WTC11 (cell line): Measurements from ENCODE around the gene SLC26A2. TPM values are rescaled to one million over a fixed set of nuclear protein-coding genes. Genes with fewer than 3 reads are reported as not detected.

Source experiments
- ATAC-seq: fragments of 200-7000 bp; cut with Tn5 transposase; 2 replicates; pipeline ENCODE4 v1.10.0; 2021; ENCODE audit warnings: mild to moderate bottlenecking, moderate library complexity
- CTCF ChIA-PET: fragments of 300-600 bp; sonication (Branson Sonifier 250); formaldehyde crosslinking; loops from one replicate; lab custom pipeline; 2021; ENCODE audit warnings: antibody characterized with exemption; lab: Charles Lee
- POLR2A ChIA-PET: fragments of 350-600 bp; sonication (Branson Sonifier 250); formaldehyde crosslinking; loops from one replicate; lab custom pipeline; 2021; ENCODE audit warnings: antibody characterized with exemption; lab: Charles Lee
- DNase-seq: peaks from one replicate; pipeline ENCODE4 v3.0.0; 2021; ENCODE audit warnings: low spot score
- H3K27ac Mint-ChIP-seq: 2 replicates; pipeline ENCODE4 v1.8.0; 2021; ENCODE audit warnings: mixed read lengths
- H3K27me3 Mint-ChIP-seq: 2 replicates; pipeline ENCODE4 v1.8.0; 2021; ENCODE audit warnings: low read depth, mild to moderate bottlenecking, moderate library complexity, mixed read lengths
- H3K36me3 Mint-ChIP-seq: 2 replicates; pipeline ENCODE4 v1.8.0; 2021; ENCODE audit warnings: mixed read lengths
- H3K4me1 Mint-ChIP-seq: 2 replicates; pipeline ENCODE4 v1.8.0; 2022; ENCODE audit warnings: mixed read lengths
- H3K4me3 Mint-ChIP-seq: 2 replicates; pipeline ENCODE4 v1.8.0; 2021; ENCODE audit warnings: mild to moderate bottlenecking, moderate library complexity, mixed read lengths
- H3K9me3 Mint-ChIP-seq: 2 replicates; pipeline ENCODE4 v1.8.0; 2021; ENCODE audit warnings: mixed read lengths
- AFF4 ChIP-seq: sonication (generic); formaldehyde crosslinking; IDR thresholded peaks from 2 replicates; pipeline ENCODE4 v1.8.1; 2023; ENCODE audit warnings: mild to moderate bottlenecking, missing genetic modification reagents, borderline replicate concordance
- CREB1 ChIP-seq: sonication (generic); formaldehyde crosslinking; IDR thresholded peaks from 2 replicates; pipeline ENCODE4 v1.8.0; 2023; ENCODE audit warnings: mild to moderate bottlenecking, missing genetic modification reagents
- E2F1 ChIP-seq: sonication (generic); formaldehyde crosslinking; IDR thresholded peaks from 2 replicates; pipeline ENCODE4 v1.8.0; 2022; ENCODE audit warnings: mild to moderate bottlenecking, missing genetic modification reagents
- E2F4 ChIP-seq: sonication (generic); formaldehyde crosslinking; IDR thresholded peaks from 2 replicates; pipeline ENCODE4 v1.8.1; 2022; ENCODE audit warnings: low read depth, mild to moderate bottlenecking, moderate library complexity, missing genetic modification reagents, borderline replicate concordance
- ESRRA ChIP-seq: sonication (generic); formaldehyde crosslinking; IDR thresholded peaks from 2 replicates; pipeline ENCODE4 v1.8.1; 2022; ENCODE audit warnings: mild to moderate bottlenecking, missing genetic modification reagents, borderline replicate concordance
- MYBL2 ChIP-seq: sonication (generic); formaldehyde crosslinking; IDR thresholded peaks from 2 replicates; pipeline ENCODE4 v1.8.1; 2023; ENCODE audit warnings: mild to moderate bottlenecking, moderate library complexity, missing genetic modification reagents
- NFATC4 ChIP-seq: fragments of 250-450 bp; sonication (Bioruptor Pico); IDR thresholded peaks from 2 replicates; pipeline ENCODE4 v1.9.0; 2021; ENCODE audit warnings: mild to moderate bottlenecking
- NFE2L1 ChIP-seq: sonication (generic); formaldehyde crosslinking; IDR thresholded peaks from 2 replicates; pipeline ENCODE4 v1.8.1; 2023; ENCODE audit warnings: missing genetic modification reagents
- TEAD1 ChIP-seq: sonication (generic); formaldehyde crosslinking; IDR thresholded peaks from 2 replicates; pipeline ENCODE4 v1.8.0; 2022; ENCODE audit warnings: mild to moderate bottlenecking, missing genetic modification reagents
- ZNF219 ChIP-seq: sonication (generic); formaldehyde crosslinking; IDR thresholded peaks from 2 replicates; pipeline ENCODE4 v1.8.0; 2023; ENCODE audit warnings: missing genetic modification reagents, mild to moderate bottlenecking, borderline replicate concordance
- total RNA-seq: library from RNA; stranded (reverse); gene quantifications from 3 replicates; pipeline ENCODE4 v1.2.3, GENCODE V29; 2021
- TF ChIP-seq, protein P1 (sequence below): sonication (generic); formaldehyde crosslinking; IDR thresholded peaks from 2 replicates; pipeline ENCODE4 v1.8.1; 2023; ENCODE audit warnings: mild to moderate bottlenecking, moderate library complexity, missing genetic modification reagents
- TF ChIP-seq, protein P2 (sequence below): sonication (generic); formaldehyde crosslinking; IDR thresholded peaks from 2 replicates; pipeline ENCODE4 v1.8.1; 2023; ENCODE audit warnings: mild to moderate bottlenecking, missing genetic modification reagents, moderate library complexity
- TF ChIP-seq, protein P3 (sequence below): sonication (generic); formaldehyde crosslinking; IDR thresholded peaks from 2 replicates; pipeline ENCODE4 v1.8.1; 2022; ENCODE audit warnings: mild to moderate bottlenecking, missing genetic modification reagents, moderate library complexity, borderline replicate concordance
- TF ChIP-seq, protein P4 (sequence below): sonication (generic); formaldehyde crosslinking; IDR thresholded peaks from 2 replicates; pipeline ENCODE4 v1.8.0; 2022; ENCODE audit warnings: mild to moderate bottlenecking, missing genetic modification reagents
- TF ChIP-seq, protein P5 (sequence below): sonication (generic); formaldehyde crosslinking; IDR thresholded peaks from 2 replicates; pipeline ENCODE4 v1.8.1; 2022; ENCODE audit warnings: missing genetic modification reagents, borderline replicate concordance
- TF ChIP-seq, protein P6 (sequence below): sonication (generic); formaldehyde crosslinking; IDR thresholded peaks from 2 replicates; pipeline ENCODE4 v1.8.0; 2023; ENCODE audit warnings: missing genetic modification reagents, mild to moderate bottlenecking, borderline replicate concordance

The SLC26A2 gene
- total RNA-seq, 1 experiment from 2014 or later = 11.1 TPM

- TF ChIP-seq AFF4 (CRISPR knock-in tag) (no peak), E2F1 (CRISPR knock-in tag) (no peak), E2F4 (CRISPR knock-in tag) (no peak), NFATC4 (no peak), MYBL2 (CRISPR knock-in tag) (no peak)
- TF ChIP-seq, protein P1, sequence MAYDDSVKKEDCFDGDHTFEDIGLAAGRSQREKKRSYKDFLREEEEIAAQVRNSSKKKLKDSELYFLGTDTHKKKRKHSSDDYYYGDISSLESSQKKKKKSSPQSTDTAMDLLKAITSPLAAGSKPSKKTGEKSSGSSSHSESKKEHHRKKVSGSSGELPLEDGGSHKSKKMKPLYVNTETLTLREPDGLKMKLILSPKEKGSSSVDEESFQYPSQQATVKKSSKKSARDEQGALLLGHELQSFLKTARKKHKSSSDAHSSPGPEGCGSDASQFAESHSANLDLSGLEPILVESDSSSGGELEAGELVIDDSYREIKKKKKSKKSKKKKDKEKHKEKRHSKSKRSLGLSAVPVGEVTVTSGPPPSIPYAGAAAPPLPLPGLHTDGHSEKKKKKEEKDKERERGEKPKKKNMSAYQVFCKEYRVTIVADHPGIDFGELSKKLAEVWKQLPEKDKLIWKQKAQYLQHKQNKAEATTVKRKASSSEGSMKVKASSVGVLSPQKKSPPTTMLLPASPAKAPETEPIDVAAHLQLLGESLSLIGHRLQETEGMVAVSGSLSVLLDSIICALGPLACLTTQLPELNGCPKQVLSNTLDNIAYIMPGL (CRISPR knock-in tag) = no peak
- TF ChIP-seq, protein P2, sequence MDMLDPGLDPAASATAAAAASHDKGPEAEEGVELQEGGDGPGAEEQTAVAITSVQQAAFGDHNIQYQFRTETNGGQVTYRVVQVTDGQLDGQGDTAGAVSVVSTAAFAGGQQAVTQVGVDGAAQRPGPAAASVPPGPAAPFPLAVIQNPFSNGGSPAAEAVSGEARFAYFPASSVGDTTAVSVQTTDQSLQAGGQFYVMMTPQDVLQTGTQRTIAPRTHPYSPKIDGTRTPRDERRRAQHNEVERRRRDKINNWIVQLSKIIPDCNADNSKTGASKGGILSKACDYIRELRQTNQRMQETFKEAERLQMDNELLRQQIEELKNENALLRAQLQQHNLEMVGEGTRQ = no peak
- TF ChIP-seq, protein P3, sequence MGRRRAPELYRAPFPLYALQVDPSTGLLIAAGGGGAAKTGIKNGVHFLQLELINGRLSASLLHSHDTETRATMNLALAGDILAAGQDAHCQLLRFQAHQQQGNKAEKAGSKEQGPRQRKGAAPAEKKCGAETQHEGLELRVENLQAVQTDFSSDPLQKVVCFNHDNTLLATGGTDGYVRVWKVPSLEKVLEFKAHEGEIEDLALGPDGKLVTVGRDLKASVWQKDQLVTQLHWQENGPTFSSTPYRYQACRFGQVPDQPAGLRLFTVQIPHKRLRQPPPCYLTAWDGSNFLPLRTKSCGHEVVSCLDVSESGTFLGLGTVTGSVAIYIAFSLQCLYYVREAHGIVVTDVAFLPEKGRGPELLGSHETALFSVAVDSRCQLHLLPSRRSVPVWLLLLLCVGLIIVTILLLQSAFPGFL (CRISPR knock-in tag) = no peak
- TF ChIP-seq, all 79 proteins: peak for 0
These were observed 21.7 kb upstream of the SLC26A2 start (continued) for GRCh38 chr5:149938791-149939358.

DNA sequence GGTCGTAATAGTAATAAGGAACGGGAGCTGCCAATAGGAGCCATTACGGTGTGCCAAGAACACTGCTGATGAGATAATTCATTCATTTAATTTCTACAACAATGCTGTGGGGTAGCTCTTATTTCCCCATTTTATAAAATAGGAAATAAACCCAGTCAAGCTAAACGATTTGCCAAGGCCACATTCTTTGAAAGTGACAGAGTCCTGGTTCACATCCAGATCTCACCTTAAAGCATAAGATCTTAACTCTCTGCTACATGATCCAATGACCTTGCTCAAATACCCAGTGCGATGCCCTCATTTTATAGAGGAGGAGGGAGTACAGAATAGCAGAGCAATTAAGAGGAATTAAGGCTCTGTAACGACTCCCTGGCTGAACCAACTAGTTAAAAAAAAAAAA is 21.0 kb upstream of the SLC26A2 start:
- ChIA-PET CTCF (interaction anchor here (0.9 kb wide), 1 partner anchor 16 kb away, joined by 3 read pairs; no protein-coding TSS in a partner anchor), POLR2A (no interaction called here)
- no peaks in the 10 kb centered on the region for H3K9me3 Mint-ChIP-seq
- H3K27ac Mint-ChIP-seq = no peak overlapping the region
- H3K4me3 Mint-ChIP-seq = no peak overlapping the region
- H3K4me1 Mint-ChIP-seq = peaks cover 6% of the 10 kb centered on the region; the same call in 1 of the 2 replicates
- ATAC-seq (no peak), DNase-seq (no peak)
- H3K27me3 Mint-ChIP-seq = no peaks in the 10 kb centered on the region
- H3K36me3 Mint-ChIP-seq = no peaks in the 10 kb centered on the region
- TF ChIP-seq ESRRA (CRISPR knock-in tag) (no peak), CREB1 (CRISPR knock-in tag) (no peak), ZNF219 (CRISPR knock-in tag) (no peak), TEAD1 (CRISPR knock-in tag) (no peak), NFE2L1 (CRISPR knock-in tag) (no peak)
- TF ChIP-seq, protein P4, sequence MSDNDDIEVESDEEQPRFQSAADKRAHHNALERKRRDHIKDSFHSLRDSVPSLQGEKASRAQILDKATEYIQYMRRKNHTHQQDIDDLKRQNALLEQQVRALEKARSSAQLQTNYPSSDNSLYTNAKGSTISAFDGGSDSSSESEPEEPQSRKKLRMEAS = no peak
- TF ChIP-seq, protein P5, sequence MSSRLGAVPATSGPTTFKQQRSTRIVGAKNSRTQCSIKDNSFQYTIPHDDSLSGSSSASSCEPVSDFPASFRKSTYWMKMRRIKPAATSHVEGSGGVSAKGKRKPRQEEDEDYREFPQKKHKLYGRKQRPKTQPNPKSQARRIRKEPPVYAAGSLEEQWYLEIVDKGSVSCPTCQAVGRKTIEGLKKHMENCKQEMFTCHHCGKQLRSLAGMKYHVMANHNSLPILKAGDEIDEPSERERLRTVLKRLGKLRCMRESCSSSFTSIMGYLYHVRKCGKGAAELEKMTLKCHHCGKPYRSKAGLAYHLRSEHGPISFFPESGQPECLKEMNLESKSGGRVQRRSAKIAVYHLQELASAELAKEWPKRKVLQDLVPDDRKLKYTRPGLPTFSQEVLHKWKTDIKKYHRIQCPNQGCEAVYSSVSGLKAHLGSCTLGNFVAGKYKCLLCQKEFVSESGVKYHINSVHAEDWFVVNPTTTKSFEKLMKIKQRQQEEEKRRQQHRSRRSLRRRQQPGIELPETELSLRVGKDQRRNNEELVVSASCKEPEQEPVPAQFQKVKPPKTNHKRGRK = no peak
- TF ChIP-seq, protein P6, sequence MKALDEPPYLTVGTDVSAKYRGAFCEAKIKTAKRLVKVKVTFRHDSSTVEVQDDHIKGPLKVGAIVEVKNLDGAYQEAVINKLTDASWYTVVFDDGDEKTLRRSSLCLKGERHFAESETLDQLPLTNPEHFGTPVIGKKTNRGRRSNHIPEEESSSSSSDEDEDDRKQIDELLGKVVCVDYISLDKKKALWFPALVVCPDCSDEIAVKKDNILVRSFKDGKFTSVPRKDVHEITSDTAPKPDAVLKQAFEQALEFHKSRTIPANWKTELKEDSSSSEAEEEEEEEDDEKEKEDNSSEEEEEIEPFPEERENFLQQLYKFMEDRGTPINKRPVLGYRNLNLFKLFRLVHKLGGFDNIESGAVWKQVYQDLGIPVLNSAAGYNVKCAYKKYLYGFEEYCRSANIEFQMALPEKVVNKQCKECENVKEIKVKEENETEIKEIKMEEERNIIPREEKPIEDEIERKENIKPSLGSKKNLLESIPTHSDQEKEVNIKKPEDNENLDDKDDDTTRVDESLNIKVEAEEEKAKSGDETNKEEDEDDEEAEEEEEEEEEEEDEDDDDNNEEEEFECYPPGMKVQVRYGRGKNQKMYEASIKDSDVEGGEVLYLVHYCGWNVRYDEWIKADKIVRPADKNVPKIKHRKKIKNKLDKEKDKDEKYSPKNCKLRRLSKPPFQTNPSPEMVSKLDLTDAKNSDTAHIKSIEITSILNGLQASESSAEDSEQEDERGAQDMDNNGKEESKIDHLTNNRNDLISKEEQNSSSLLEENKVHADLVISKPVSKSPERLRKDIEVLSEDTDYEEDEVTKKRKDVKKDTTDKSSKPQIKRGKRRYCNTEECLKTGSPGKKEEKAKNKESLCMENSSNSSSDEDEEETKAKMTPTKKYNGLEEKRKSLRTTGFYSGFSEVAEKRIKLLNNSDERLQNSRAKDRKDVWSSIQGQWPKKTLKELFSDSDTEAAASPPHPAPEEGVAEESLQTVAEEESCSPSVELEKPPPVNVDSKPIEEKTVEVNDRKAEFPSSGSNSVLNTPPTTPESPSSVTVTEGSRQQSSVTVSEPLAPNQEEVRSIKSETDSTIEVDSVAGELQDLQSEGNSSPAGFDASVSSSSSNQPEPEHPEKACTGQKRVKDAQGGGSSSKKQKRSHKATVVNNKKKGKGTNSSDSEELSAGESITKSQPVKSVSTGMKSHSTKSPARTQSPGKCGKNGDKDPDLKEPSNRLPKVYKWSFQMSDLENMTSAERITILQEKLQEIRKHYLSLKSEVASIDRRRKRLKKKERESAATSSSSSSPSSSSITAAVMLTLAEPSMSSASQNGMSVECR (CRISPR knock-in tag) = no peak
